GM19372 (cell line): Measurements from ENCODE around the gene WWOX.

Experiments used
- ATAC-seq: cut with Tn5 transposase; IDR thresholded peaks from one replicate; pipeline ENCODE4 v1.9.1; 2021; ENCODE audit warnings: mild to moderate bottlenecking, low read depth, moderate library complexity; ENCODE audit not compliant: unreplicated experiment

WWOX gene

GRCh38 chr16:78763821-78764440, 664.5 kb downstream of the WWOX start:
- no peak for ATAC-seq

GRCh38 chr16:78764478-78764877, 665.0 kb downstream of the WWOX start:
- no peak for ATAC-seq

- ATAC-seq, result no peak
Measured at GRCh38 chr16:78768226-78768625, 668.8 kb downstream of the WWOX start.

GRCh38 chr16:78768718-78769117, 669.3 kb downstream of the WWOX start:
- ATAC-seq, result no peak

GRCh38 chr16:78770353-78771091, 671.1 kb downstream of the WWOX start:
- peak; percentile 66 for ATAC-seq

GRCh38 chr16:78773291-78773702, 673.8 kb downstream of the WWOX start:
- ATAC-seq, result no peak

GRCh38 chr16:78773706-78774105, 674.3 kb downstream of the WWOX start:
- no peak for ATAC-seq

GRCh38 chr16:78775161-78775561, 675.7 kb downstream of the WWOX start:
- ATAC-seq, result no peak

GRCh38 chr16:78778101-78779004, 678.9 kb downstream of the WWOX start:
- no peak for ATAC-seq

- ATAC-seq, result no peak
Measured at GRCh38 chr16:78780808-78781207, 681.4 kb downstream of the WWOX start.

GRCh38 chr16:78782572-78782971, 683.1 kb downstream of the WWOX start:
- ATAC-seq, result no peak

GRCh38 chr16:78783570-78784079, 684.2 kb downstream of the WWOX start:
- no peak for ATAC-seq

GRCh38 chr16:78784771-78785170, 685.3 kb downstream of the WWOX start:
- no peak for ATAC-seq

GRCh38 chr16:78785218-78785617, 685.8 kb downstream of the WWOX start:
- no peak for ATAC-seq

GRCh38 chr16:78786635-78787034, 687.2 kb downstream of the WWOX start:
- no peak for ATAC-seq

GRCh38 chr16:78788276-78788675, 688.8 kb downstream of the WWOX start:
- ATAC-seq, result no peak

GRCh38 chr16:78788696-78789095, 689.2 kb downstream of the WWOX start:
- ATAC-seq, result no peak

- no peak for ATAC-seq
Measured at GRCh38 chr16:78789561-78789960, 690.1 kb downstream of the WWOX start.

GRCh38 chr16:78791011-78791410, 691.6 kb downstream of the WWOX start:
- ATAC-seq, result no peak

GRCh38 chr16:78791926-78792325, 692.5 kb downstream of the WWOX start:
- no peak for ATAC-seq

GRCh38 chr16:78792952-78793351, 693.5 kb downstream of the WWOX start:
- no peak for ATAC-seq
